NCI-H2196 treated with DMSO at 0.1 percent for 48 hours (cell line): ENCODE measurements around the gene HSD17B1.
"Not testable (repeated sequence)": the region's sequence is repeated elsewhere in the genome, so short reads cannot be mapped to it uniquely, and the experiment has no call there.

ENCODE experiments used
- DNase-seq: peaks from one replicate; lab custom pipeline; 2025; ENCODE audit not compliant: unreplicated experiment; lab: John Stamatoyannopoulos, UW

HSD17B1 gene

DNA sequence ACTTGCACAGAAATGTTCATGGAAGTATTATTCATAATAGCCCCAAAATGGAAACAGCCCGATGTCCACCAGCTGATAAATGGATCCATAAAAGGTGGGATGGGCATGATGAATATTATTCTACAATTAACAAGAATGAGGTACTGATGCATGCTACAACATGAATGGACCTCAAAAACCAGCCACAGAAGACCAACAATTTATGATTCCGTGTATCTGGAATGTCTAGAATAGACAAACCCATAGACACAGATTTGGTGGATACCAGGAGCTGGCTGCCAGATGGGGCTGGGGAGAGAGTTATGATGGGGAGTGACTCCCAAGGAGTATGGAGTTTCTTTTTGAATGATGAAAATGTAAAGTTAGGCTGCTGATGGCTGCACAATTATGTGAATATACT, 27.5 kb upstream of the HSD17B1 start:
- DNase-seq, result no peak

DNA sequence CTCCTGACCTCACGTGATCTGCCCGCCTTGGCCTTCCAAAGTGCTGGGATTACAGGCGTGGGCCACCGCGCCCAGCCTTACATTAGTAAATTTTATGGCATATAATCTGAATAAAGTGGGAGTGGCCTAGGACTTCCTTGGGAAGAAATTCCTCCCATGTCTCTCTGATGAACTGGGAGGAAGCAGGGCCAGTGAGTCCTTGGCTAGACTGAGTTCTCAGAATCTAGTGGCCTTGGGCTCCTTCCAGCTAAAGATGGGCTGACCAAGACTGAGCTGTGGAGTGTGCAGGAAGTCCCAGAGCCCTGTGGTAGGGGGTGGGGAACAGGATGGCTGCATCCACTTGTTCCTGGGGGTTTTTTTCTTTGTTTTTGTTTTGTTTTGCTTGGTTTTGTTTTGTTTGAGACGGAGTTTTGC, 26.7 kb upstream of the HSD17B1 start:
- DNase-seq, result no peak

DNA sequence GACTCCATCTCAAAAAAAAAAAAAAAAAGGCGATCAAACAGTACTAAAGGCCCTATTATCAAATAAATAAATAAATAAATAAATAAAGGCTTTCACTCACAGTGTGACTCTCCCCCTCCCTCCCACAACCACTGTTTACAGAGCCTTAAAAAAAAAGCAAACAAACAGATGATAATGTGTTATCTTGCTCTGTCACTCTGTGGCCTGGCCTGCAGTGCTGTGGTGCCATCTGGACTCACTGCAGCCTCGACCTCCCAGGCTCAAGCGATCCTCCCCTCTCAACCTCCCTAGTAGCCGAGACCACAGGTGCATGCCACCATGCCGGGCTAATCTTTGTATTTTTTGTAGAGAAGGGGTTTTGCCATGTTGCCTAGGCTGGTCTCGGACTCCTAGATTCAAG, 24.8 kb upstream of the HSD17B1 start:
- no peak for DNase-seq

DNA sequence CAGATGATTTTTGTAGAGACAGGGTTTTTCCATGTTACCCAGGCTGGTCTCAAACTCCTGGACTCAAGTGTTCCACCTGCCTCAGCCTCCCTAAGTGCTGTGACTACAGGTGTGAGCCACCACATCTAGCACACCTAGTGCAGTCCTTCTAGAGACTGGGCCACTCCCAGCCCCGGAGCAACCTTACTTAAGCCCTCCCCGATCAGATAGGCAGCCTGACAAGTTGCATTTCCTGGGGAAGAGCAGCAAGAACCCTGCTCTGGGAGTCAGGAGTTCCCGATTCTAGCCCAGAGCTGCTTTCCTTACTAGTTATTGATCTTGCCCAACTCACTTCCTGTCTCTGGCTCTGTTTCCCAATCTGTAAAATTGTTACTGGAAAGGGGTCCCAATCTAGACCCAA, 23.7 kb upstream of the HSD17B1 start:
- DNase-seq, result no peak

DNA sequence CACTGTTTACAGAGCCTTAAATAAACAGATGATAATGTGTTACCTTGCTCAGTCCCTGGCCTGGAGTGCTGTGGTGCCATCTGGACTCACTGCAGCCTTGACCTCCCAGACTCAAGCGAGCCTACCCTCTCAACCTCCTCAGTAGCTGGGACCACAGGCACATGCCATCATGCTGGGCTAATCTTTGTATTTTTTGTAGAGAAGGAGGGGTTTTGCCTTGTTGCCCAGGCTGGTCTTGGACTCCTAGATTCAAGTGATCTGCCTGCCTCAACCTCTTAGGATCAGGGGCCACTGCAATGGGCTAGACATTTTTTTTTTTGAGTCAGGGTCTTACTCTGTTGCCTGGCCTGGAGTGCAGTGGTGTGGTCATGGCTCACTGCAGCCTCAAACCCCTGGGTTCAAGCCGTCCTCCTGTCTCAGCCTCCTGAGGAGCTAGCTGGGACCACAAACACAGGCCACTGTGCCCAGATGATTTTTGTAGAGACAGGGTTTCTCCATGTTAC, 21.7 kb upstream of the HSD17B1 start:
- no peak for DNase-seq

DNA sequence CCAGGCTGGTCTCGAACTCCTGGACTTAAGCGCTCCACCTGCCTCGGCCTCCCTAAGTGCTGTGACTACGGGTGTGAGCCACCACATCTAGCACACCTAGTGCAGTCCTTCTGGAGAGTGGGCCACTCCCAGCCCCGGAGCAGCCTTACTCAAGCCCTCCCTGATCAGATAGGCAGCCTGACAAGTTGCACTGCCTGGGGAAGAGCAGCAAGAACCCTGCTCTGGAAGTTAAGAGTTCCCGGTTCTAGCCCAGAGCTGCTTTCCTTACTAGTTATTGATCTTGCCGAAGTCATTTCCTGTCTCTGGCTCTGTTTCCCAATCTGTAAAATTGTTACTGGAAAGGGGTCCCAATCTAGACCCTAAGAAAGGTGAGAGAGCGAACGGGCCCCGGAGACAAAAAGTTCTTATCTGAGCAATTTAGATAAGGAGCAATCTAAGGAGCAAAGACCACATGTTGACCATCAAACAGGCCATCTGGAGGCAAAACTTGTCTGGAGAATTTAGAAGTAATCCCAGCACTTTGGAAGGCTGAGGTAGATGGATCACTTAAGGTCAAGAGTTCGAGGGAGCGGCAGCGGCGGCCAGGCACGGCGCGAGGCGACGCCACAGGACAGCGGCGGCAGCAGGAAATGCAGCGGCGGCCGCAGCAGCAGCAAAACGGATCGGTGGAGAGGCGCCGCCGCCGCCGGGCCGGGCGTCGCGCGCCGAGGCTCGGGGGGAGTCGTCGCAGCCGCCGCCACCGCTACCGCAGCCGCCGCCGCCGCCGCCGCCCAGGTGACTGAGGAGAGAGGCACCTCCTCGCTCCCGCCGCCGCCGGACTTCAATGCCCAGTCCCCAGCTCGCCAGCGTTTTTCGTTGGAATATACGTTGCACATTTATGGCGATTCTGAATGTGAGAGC, 21.0 kb upstream of the HSD17B1 start:
- no peak for DNase-seq

DNA sequence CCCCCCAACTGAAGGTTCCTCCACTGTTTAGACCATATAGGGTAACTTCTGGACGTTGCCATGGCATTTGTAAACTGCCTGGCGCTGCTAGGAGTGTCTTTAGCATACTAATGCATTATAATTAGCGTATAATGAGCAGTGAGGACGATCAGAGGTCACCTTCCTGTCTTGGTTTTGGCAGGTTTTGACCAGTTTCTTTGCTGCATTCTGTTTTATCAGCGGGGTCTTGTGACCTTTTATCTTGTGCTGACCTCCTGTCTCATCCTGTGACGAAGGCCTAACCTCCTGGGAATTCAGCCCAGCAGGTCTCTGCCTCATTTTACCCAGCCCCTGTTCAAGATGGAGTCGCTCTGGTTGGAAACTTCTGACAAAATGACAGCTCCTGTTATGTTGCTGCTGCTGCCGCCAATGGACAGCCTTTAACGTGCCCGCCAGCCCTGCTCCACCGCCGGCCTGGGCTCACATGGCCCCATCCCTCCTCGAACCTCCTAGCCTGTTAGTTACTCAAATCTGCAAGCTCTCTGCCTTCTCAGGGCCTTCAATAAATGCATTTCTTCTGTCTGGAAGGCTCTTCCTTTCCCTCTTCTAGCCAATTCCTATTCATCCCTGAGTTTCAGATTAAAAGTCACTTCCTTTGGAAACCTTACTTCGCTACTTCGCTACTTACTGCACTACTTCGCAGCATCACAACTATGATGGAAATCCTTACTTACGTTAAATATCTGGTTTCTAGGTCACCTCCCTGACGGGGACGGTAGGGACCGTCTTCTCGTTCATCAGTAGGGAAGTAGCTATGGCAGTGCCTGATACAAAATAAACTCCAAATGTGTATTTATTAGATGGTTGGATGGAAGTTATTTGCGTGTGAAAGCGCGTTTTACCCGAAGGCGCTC, 17.3 kb upstream of the HSD17B1 start:
- DNase-seq, result no peak

DNA sequence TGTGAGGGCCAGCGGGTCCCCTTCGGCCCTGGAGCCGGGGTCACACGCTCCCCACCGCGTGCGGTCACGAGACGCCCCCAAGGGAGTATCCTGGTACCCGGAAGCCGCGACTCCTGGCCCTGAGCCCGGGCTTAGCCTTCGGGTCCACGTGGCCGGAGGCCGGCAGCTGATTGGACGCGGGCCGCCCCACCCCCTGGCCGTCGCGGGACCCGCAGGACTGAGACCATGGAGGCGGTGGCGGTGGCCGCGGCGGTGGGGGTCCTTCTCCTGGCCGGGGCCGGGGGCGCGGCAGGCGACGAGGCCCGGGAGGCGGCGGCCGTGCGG, 16.7 kb upstream of the HSD17B1 start, which contains the start of gene NAGLU:
NAGLU (plus strand) TSS at position 194 of the 324 bp plus-strand sequence; CDS start at position 226, 32 bp downstream.
- DNase-seq, result peak; percentile 19

DNA sequence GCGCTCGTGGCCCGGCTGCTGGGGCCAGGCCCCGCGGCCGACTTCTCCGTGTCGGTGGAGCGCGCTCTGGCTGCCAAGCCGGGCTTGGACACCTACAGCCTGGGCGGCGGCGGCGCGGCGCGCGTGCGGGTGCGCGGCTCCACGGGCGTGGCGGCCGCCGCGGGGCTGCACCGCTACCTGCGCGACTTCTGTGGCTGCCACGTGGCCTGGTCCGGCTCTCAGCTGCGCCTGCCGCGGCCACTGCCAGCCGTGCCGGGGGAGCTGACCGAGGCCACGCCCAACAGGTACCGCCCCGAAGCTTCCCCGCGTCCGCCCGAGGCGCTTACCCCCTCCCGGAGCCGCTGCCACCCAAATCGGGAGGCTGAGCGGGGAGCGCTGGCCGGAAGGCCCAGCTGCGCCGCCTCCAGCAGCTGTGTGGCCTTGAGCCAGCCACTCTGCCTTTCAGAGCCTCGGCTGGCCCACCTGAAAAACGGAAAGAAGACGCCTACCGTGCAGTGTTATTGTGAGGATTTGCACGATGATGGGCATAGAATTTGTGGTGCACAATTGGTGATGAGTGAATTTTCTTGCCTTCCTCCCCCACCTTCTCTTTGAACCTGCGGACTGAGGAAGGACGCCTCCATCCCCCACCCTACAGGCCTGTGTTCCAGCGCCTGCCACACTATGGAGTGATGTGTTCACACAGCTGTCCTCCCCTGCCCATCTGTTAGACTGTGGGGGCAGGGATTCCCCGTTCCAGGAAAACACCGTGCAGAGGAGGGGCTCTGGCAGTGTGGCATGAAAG, 16.2 kb upstream of the HSD17B1 start:
- peak; percentile 58 for DNase-seq

DNA sequence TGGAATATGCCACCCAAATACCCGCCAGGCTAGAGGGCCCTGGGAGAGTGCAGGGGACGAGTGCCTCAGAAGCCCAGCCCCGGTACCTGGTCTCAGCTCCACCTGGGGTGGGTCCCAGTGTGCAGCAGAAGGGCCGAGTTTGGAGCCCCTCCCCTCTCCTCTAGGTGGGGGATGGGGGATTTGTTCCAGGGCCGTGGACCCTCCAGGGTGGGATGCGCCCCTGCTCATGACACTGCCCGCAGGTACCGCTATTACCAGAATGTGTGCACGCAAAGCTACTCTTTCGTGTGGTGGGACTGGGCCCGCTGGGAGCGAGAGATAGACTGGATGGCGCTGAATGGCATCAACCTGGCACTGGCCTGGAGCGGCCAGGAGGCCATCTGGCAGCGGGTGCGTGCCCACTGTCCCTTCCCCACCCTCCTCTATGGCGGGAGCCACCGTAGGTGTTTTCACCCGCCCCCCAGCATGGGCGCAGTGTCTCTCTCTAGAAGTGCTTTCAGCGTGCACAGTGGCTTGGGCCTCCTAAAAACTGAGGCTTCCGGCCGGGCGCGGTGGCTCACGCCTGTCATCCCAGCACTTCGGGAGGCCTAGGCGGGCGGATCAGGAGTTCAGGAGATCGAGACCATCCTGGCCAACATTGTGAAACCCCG, 15.4 kb upstream of the HSD17B1 start:
- no peak for DNase-seq

DNA sequence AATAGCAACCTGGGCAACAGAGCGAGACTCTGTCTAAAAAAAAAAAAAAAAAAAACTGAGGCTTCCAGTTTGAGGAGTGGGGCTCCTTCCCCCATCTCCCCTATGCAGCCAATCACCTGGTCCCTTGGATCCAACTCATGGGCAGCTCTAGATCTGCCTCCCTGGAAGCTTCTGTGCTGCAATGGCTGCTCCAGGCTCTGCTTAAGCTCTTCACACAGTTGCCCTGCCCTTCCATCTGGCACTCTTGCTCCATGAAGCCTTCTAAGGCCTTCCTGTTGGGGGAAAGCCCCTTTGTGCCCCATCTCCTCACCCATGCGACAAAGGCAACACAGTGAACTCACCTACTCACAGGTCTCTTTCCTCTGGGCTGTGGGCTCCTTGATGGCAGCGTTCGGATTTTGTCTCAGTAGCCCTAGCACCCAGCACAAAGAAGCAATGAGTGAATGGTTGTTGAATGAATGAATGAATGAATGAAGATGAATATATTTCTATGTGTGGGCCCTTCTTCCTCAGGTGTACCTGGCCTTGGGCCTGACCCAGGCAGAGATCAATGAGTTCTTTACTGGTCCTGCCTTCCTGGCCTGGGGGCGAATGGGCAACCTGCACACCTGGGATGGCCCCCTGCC, 14.8 kb upstream of the HSD17B1 start:
- DNase-seq, result no peak

DNA sequence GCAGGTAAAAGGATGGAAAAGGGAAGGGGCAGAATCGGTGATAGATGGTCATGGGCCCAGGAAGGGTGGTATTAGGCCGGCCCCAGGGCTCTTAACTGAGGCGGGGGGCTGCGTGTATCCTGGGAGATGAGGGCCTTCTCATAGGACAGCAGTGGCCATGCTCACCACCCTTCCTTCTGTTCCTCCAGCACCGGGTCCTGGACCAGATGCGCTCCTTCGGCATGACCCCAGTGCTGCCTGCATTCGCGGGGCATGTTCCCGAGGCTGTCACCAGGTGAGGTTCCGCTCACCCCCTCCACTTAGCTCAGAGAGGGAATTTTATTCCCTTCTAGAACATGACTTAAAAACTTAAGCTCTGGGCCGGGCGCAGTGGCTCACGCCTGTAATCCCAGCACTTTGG, 14.2 kb upstream of the HSD17B1 start:
- DNase-seq, result no peak

DNA sequence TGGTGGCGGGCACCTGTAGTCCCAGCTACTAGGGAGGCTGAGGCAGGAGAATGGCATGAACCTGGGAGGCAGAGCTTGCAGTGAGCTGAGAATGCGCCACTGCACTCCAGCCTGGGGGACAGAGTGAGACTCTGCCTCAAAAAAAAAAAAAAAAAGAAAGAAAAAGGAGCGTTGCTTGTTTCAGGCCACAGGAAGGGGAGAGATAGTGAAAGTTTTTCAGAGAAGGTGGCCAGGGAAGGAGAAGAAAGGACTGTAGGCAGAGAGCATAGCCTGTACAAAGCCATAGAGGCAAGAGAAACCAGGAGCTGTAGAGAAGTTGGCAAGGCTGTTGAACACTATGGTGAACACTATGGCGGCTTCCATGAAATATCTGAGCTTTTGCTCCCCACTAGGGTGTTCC, 12.2 kb upstream of the HSD17B1 start:
- not testable (repeated sequence) for DNase-seq

DNA sequence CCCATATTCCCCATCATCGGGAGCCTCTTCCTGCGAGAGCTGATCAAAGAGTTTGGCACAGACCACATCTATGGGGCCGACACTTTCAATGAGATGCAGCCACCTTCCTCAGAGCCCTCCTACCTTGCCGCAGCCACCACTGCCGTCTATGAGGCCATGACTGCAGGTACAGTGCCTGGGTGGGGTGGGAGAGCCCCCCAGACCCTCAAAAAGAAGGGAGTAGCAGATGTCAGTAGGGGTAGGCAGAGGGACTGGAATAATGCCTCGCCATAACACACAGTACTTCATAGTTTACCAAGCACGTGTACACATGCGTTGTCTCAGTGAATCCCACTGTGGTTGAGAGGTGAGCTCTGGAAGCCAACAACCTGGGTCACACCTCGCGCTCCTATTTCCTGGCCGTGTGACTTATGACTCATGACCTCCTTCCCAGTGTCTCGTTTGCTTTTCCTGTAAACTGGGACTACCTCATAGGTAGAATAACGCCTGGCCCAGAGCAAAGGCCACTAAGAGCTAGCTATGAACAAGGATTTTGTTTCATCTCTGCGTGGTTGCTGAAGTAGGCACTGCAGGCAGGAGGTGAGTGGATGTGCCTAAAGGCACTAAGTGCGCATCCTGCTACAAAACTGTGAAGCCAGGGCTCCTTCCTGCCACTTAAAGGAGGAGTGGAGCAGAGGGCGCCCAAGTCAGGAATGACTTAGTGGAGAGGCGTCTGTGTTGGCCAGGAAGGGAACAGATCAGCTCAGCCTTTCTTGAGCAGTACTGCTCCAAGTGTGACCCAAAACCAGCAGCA, 11.5 kb upstream of the HSD17B1 start:
- peak; percentile 12 for DNase-seq

DNA sequence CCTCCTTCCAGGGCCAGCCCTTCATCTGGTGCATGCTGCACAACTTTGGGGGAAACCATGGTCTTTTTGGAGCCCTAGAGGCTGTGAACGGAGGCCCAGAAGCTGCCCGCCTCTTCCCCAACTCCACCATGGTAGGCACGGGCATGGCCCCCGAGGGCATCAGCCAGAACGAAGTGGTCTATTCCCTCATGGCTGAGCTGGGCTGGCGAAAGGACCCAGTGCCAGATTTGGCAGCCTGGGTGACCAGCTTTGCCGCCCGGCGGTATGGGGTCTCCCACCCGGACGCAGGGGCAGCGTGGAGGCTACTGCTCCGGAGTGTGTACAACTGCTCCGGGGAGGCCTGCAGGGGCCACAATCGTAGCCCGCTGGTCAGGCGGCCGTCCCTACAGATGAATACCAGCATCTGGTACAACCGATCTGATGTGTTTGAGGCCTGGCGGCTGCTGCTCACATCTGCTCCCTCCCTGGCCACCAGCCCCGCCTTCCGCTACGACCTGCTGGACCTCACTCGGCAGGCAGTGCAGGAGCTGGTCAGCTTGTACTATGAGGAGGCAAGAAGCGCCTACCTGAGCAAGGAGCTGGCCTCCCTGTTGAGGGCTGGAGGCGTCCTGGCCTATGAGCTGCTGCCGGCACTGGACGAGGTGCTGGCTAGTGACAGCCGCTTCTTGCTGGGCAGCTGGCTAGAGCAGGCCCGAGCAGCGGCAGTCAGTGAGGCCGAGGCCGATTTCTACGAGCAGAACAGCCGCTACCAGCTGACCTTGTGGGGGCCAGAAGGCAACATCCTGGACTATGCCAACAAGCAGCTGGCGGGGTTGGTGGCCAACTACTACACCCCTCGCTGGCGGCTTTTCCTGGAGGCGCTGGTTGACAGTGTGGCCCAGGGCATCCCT, 9.3 kb upstream of the HSD17B1 start:
- no peak for DNase-seq

DNA sequence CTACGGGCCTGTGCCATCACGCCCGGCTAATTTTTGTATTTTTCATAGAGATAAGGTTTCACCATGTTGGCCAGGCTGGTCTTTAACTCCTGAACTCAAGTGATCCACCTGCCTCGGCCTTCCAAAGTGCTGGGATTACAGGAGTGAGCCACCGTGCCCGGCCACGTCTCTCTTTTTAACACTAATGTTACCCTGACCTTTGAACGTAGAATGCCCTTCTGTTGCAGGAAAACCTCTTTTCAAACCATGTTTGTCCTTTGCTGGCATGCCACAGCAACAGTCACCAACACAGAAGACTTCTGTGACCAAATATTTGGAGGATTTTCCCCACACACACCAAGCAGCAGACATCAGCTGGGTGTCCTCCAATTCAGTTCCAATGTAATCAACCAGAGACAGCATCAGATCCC, 7.8 kb upstream of the HSD17B1 start:
- DNase-seq, result no peak

DNA sequence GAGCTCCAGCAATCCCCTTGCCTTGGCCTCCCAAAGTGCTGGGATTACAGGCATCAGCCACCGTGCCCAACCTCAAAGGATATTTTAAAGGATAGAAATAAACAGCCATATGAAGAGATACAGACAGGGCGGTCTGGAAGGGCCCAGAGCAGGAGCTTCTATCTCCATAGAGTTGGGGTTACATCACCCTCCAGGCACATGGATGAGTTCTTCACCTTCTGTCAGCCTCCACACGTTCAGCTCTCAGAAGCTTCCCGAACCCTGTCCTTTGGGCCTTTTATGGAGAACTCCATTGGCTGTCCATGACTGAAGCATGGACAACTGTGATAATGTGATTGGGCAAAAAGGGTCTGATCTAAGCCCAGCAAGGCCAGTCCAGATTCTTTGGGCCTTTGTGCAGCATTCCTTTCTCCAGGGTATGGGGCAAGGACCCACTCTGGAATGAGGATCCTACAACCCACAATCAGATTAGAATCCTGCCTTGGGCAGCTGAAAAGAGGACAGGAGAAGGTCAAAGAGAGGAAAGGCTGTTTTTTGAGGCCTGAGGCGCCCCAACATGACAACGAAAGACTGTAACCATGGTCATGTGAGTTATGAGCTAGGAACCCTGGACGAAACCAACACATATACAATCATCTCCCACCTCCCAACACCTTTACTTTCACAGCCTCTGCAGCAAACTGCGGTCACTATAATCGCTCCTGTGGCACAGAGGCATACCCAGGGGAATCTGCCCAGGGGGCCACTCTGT, 6.8 kb upstream of the HSD17B1 start:
- DNase-seq, result not testable (repeated sequence)
